NB4 (cell line): ENCODE results near the gene CDK8.

Source experiments
- CTCF ChIP-seq: IDR thresholded peaks from one replicate; pipeline ENCODE4 v1.5.1; 2012; ENCODE audit warnings: low read depth, low read length
- POLR2A ChIP-seq: IDR thresholded peaks from 2 replicates; pipeline ENCODE4 v1.6.1; 2011; ENCODE audit warnings: mild to moderate bottlenecking; ENCODE audit not compliant: insufficient read length; ENCODE audit errors: extremely low read depth

- TF ChIP-seq POLR2A (no peak), CTCF (no peak)
Observed at GRCh38 chr13:26412263-26412662, 158.3 kb downstream of the CDK8 start.
